MCF 10A (cell line): Measurements from ENCODE around the gene CPNE4. TPM values are rescaled to one million over a fixed set of nuclear protein-coding genes. Genes with fewer than 3 reads are reported as not detected.

ENCODE experiments used
- BruUV-seq: library from RNA; stranded (reverse); fragments of 400-500 nt; replicated peaks from 2 replicates; lab custom pipeline; 2021; lab: Mats Ljungman, UMichigan
- CTCF ChIA-PET: fragments of 300-600 bp; sonication (Branson Sonifier 250); formaldehyde crosslinking; extraction: SDS; loops from one replicate; lab custom pipeline; 2021; ENCODE audit warnings: antibody characterized with exemption, inconsistent platforms; lab: Yijun Ruan, JAX
- POLR2A ChIA-PET: fragments of 300-600, 350-650 bp; sonication (Branson Sonifier 250); formaldehyde crosslinking; extraction: SDS; loops from one replicate; lab custom pipeline; 2020; ENCODE audit warnings: antibody characterized with exemption, inconsistent platforms; lab: Yijun Ruan, JAX
- DNase-seq: peaks from one replicate; pipeline ENCODE4 v3.0.0-alpha.2; 2018; ENCODE audit not compliant: unreplicated experiment
- H3K27ac Mint-ChIP-seq: one replicate; pipeline ENCODE4 v1.8.0; 2022; ENCODE audit warnings: mild to moderate bottlenecking, low read depth, mixed read lengths; ENCODE audit not compliant: unreplicated experiment
- H3K27me3 Mint-ChIP-seq: one replicate; pipeline ENCODE4 v1.8.0; 2022; ENCODE audit warnings: mixed read lengths; ENCODE audit not compliant: insufficient read depth, unreplicated experiment
- H3K36me3 Mint-ChIP-seq: one replicate; pipeline ENCODE4 v1.8.0; 2022; ENCODE audit warnings: mild to moderate bottlenecking, moderate library complexity, mixed read lengths; ENCODE audit not compliant: insufficient read depth, unreplicated experiment
- H3K4me1 Mint-ChIP-seq: one replicate; pipeline ENCODE4 v1.8.0; 2022; ENCODE audit warnings: mixed read lengths; ENCODE audit not compliant: insufficient read depth, unreplicated experiment
- H3K4me3 Mint-ChIP-seq: one replicate; pipeline ENCODE4 v1.8.0; 2022; ENCODE audit warnings: mild to moderate bottlenecking, moderate library complexity, mixed read lengths; ENCODE audit not compliant: unreplicated experiment
- H3K9me3 Mint-ChIP-seq: one replicate; pipeline ENCODE4 v1.8.0; 2022; ENCODE audit warnings: mixed read lengths; ENCODE audit not compliant: unreplicated experiment
- CTCF ChIP-seq: fragments of 200-600 bp; IDR thresholded peaks from one replicate; pipeline ENCODE4 v1.8.0; 2022; ENCODE audit warnings: antibody characterized with exemption, mild to moderate bottlenecking; ENCODE audit not compliant: unreplicated experiment
- intact Hi-C: fragments of 100-400 bp; cut with micrococcal nuclease; formaldehyde crosslinking; loops from 2 replicates; pipeline ENCODE4 v1.14.1; 2022
- total RNA-seq: library from RNA; stranded (reverse); gene quantifications from 2 replicates; pipeline ENCODE4 v1.2.3, GENCODE V29; 2022

CPNE4 gene
- total RNA-seq, 1 experiment from 2014 or later: not detected

- no peaks in the 10 kb centered on the region for H3K27me3 Mint-ChIP-seq
- POLR2A ChIA-PET: no interaction called here
Observed at GRCh38 chr3:131699001-131699400, 335.8 kb downstream of the CPNE4 start.

GRCh38 chr3:131694376-131694775, 340.4 kb downstream of the CPNE4 start:
- POLR2A ChIA-PET: interaction anchor here (0.7 kb wide), 1 partner anchor 313 kb away, joined by 3 read pairs; no protein-coding TSS in a partner anchor

More at GRCh38 chr3:131699001-131699400, 335.8 kb downstream of the CPNE4 start:
- DNase-seq: no peak
- no peaks in the 10 kb centered on the region for H3K36me3 Mint-ChIP-seq
- intact Hi-C loops: no loop called here
- no peak for TF ChIP-seq CTCF
- CTCF ChIA-PET: interaction anchor here (1.2 kb wide), 1 partner anchor 9 kb away, joined by 3 read pairs; no protein-coding TSS in a partner anchor
- H3K4me3 Mint-ChIP-seq: no peak overlapping the region
- no TSS peak for BruUV-seq
- no peaks in the 10 kb centered on the region for H3K9me3 Mint-ChIP-seq
- no peak overlapping the region for H3K27ac Mint-ChIP-seq
- no peaks in the 10 kb centered on the region for H3K4me1 Mint-ChIP-seq

GRCh38 chr3:131692356-131692755, 342.5 kb downstream of the CPNE4 start:
- Mint-ChIP-seq H3K27me3 (no peaks in the 10 kb centered on the region), H3K4me3 (no peak overlapping the region), H3K4me1 (peaks cover 8% of the 10 kb centered on the region), H3K36me3 (no peaks in the 10 kb centered on the region), H3K9me3 (no peaks in the 10 kb centered on the region), H3K27ac (no peak overlapping the region)
- no peak for TF ChIP-seq CTCF
- ChIA-PET CTCF (no interaction called here), POLR2A (no interaction called here)
- DNase-seq: no peak
- BruUV-seq: no TSS peak
- intact Hi-C loops: no loop called here

More at GRCh38 chr3:131694376-131694775, 340.4 kb downstream of the CPNE4 start:
- Mint-ChIP-seq H3K27ac (no peak overlapping the region), H3K27me3 (no peaks in the 10 kb centered on the region), H3K4me1 (no peaks in the 10 kb centered on the region), H3K4me3 (no peak overlapping the region), H3K36me3 (no peaks in the 10 kb centered on the region), H3K9me3 (no peaks in the 10 kb centered on the region)
- no peak for DNase-seq
- TF ChIP-seq CTCF: no peak
- CTCF ChIA-PET: no interaction called here
- no TSS peak for BruUV-seq
- intact Hi-C loops: no loop called here

GRCh38 chr3:131690800-131691199, 344.0 kb downstream of the CPNE4 start:
- no peaks in the 10 kb centered on the region for H3K27me3 Mint-ChIP-seq
- intact Hi-C loops: no loop called here
- DNase-seq: no peak
- CTCF ChIA-PET: no interaction called here
- no peak overlapping the region for H3K4me3 Mint-ChIP-seq
- BruUV-seq: no TSS peak
- H3K9me3 Mint-ChIP-seq: peaks cover 6% of the 10 kb centered on the region
- H3K27ac Mint-ChIP-seq: no peak overlapping the region
- POLR2A ChIA-PET: interaction anchor here (0.6 kb wide), 1 partner anchor 564 kb away, joined by 4 read pairs; no protein-coding TSS in a partner anchor
- no peaks in the 10 kb centered on the region for H3K36me3 Mint-ChIP-seq
- peaks cover 8% of the 10 kb centered on the region for H3K4me1 Mint-ChIP-seq
- TF ChIP-seq CTCF: no peak
